Uterus (tissue), 4 donors: ENCODE data around the gene KANSL1. TPM values are rescaled to one million over a fixed set of nuclear protein-coding genes. Genes with fewer than 3 reads are reported as not detected.

Experiments
- DNase-seq, 2 donors: peaks; one replicate each; pipeline ENCODE4 v3.0.0-alpha.2; 2019 to 2020
- H3K27ac ChIP-seq, 2 donors: fragments of 200-600 bp; sonication (generic); 1 replicate in 1 of 2; 2 replicates in 1 of 2; pipeline ENCODE4 v1.5.1; 2016 to 2018
- H3K27me3 ChIP-seq, 2 donors: fragments of 200-600 bp; sonication (generic); one replicate each; pipeline ENCODE4 v1.5.1; 2018 to 2019; ENCODE audit warnings: control low read depth in 1 of 2
- H3K36me3 ChIP-seq, 2 donors: fragments of 200-600 bp; sonication (generic); one replicate each; pipeline ENCODE4 v1.5.1; 2019; ENCODE audit warnings: control low read depth in 1 of 2
- H3K4me1 ChIP-seq, 2 donors: fragments of 200-600 bp; sonication (generic); one replicate each; pipeline ENCODE4 v1.5.1; 2018 to 2019; ENCODE audit warnings: control low read depth in 1 of 2
- H3K4me3 ChIP-seq, 2 donors: fragments of 200-600 bp; sonication (generic); 1 replicate in 1 of 2; 2 replicates in 1 of 2; pipeline ENCODE4 v1.5.1; 2018 to 2019; ENCODE audit warnings: mild to moderate bottlenecking in 1 of 2
- H3K9me3 ChIP-seq, 2 donors: fragments of 200-600 bp; sonication (generic); one replicate each; pipeline ENCODE4 v1.5.1; 2019; ENCODE audit warnings: control low read depth in 1 of 2
- POLR2A ChIP-seq, 2 donors: fragments of 450-650 bp; IDR thresholded peaks; one replicate each; pipeline ENCODE4 v1.6.1; 2016; ENCODE audit warnings: antibody characterized with exemption in 2 of 2, mild to moderate bottlenecking in 1 of 2, moderate library complexity in 1 of 2
- intact Hi-C: fragments of 100-400 bp; cut with DNase I; formaldehyde crosslinking; loops from one replicate; pipeline ENCODE4 v1.15.1; 2023; ENCODE audit warnings: low total_unique reads
- total RNA-seq, 4 donors: library from RNA; depleted of rRNA in 3 of 4; stranded (reverse); fragments of >200 nt in 3 of 4; gene quantifications; one replicate each; pipeline versions ENCODE4 v1.1.0 to v1.2.4, GENCODE V29; 2014 to 2023
- TF ChIP-seq, protein P1 (sequence below), 4 experiments: fragments of 200-600 bp in 2 of 4; fragments of 450-650 bp in 2 of 4; sonication (generic) in 2 of 4; IDR thresholded peaks; one replicate each; pipeline ENCODE4 v1.5.1; 2016 to 2019; ENCODE audit warnings: antibody characterized with exemption in 4 of 4, mild to moderate bottlenecking in 2 of 4, moderate library complexity in 1 of 4
- donor health status: DM: yes; HTN: yes; CAD: no.

The KANSL1 gene
- total RNA-seq, 4 donors from 2014 or later, result 55.8 to 192 (median 146) TPM

DNA sequence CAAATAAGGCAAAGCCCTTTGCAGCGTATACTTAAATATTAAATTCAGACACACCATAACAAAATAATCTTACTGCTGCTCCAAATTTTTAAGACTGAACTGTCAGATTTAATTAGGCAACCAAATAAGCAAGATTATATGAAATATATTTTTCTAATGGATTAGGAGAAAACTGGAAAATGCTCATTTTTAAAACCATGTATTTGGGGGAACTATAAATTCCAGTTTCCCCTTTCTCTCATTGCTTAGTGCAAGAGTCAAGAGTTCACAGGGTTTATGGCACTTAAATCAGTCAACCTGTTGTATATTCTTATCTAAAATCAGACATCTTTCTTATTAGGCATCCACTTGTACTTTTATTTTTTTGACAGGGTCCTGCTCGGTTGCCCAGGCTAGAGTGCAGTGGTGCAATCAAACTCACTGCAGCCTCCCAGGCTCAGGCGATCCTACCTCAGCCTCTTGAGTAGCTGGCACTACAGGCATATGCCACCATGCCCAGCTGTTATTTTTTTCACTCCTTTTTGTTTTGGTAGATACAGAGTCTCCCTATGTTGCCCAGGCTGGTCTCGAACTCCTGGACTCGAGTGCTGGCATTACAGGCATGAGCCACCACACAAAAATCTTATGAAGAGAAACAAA is 2.1 kb upstream of the KANSL1 start:
- Histone ChIP-seq H3K27ac (peak overlapping the region in 1 of 2 donors; percentile 100), H3K9me3 (no peaks in the 10 kb centered on the region), H3K4me3 (no peak overlapping the region), H3K36me3 (no peaks in the 10 kb centered on the region), H3K27me3 (no peaks in the 10 kb centered on the region), H3K4me1 (peaks cover 4 to 7% of the 10 kb centered on the region in 2 donors)
- TF ChIP-seq, protein P1, sequence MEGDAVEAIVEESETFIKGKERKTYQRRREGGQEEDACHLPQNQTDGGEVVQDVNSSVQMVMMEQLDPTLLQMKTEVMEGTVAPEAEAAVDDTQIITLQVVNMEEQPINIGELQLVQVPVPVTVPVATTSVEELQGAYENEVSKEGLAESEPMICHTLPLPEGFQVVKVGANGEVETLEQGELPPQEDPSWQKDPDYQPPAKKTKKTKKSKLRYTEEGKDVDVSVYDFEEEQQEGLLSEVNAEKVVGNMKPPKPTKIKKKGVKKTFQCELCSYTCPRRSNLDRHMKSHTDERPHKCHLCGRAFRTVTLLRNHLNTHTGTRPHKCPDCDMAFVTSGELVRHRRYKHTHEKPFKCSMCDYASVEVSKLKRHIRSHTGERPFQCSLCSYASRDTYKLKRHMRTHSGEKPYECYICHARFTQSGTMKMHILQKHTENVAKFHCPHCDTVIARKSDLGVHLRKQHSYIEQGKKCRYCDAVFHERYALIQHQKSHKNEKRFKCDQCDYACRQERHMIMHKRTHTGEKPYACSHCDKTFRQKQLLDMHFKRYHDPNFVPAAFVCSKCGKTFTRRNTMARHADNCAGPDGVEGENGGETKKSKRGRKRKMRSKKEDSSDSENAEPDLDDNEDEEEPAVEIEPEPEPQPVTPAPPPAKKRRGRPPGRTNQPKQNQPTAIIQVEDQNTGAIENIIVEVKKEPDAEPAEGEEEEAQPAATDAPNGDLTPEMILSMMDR (IDR thresholded peaks at IDR 0.05), result no peak
- no peak for TF ChIP-seq POLR2A (IDR thresholded peaks at IDR 0.05)
- intact Hi-C loops, result no loop called here
- DNase-seq, result no peak

DNA sequence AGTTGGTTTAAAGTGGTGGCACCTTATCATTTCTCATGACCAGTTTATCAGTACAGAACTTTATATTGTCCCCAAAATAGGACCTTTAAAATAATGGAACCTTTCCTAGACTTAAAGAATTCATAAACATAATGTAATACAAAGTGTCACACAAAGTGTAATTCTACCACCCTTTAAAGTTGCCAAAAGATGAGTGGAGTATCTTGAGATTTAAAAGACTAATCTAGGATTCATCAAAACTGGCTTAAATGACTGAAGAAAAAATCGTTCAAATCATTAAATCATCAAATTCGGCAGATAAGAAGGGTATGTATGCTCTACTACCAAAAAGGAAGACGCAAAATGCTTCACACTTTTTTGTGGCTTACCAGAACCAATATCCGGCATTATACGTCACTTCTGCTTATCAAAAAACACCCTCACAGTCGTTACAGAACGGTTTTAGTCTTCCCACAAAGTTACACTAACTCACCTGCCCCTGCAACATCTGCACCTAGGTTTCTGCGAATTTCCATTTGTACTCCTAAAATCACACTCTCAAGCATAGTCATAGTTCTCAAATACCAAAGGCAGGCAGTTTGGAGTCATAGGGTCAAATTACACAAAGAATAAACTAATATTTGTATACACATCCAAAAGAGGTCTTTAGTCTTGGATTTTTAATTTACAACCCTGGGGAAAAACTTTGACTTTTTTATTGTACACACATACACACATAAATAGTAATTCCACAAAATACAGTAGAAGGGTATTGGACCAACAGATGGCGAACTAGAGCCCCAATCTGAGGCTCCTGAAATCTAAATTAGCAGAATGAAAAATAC is 1.4 kb upstream of the KANSL1 start:
- no peak for TF ChIP-seq POLR2A (IDR thresholded peaks at IDR 0.05)
- TF ChIP-seq, protein P1 (IDR thresholded peaks at IDR 0.05), result peak; percentile 12 to 49 (median 32)
- Histone ChIP-seq H3K4me1 (peaks cover 4 to 11% of the 10 kb centered on the region in 2 donors), H3K27me3 (no peaks in the 10 kb centered on the region), H3K27ac (peak overlapping the region; percentile 100), H3K36me3 (no peaks in the 10 kb centered on the region), H3K9me3 (no peaks in the 10 kb centered on the region), H3K4me3 (peak overlapping the region; percentile 91 to 99)
- no peak for DNase-seq
- intact Hi-C loops, result loop anchor here (5.0 kb wide), 1 partner anchor 147 kb away; no protein-coding TSS in a partner anchor

DNA sequence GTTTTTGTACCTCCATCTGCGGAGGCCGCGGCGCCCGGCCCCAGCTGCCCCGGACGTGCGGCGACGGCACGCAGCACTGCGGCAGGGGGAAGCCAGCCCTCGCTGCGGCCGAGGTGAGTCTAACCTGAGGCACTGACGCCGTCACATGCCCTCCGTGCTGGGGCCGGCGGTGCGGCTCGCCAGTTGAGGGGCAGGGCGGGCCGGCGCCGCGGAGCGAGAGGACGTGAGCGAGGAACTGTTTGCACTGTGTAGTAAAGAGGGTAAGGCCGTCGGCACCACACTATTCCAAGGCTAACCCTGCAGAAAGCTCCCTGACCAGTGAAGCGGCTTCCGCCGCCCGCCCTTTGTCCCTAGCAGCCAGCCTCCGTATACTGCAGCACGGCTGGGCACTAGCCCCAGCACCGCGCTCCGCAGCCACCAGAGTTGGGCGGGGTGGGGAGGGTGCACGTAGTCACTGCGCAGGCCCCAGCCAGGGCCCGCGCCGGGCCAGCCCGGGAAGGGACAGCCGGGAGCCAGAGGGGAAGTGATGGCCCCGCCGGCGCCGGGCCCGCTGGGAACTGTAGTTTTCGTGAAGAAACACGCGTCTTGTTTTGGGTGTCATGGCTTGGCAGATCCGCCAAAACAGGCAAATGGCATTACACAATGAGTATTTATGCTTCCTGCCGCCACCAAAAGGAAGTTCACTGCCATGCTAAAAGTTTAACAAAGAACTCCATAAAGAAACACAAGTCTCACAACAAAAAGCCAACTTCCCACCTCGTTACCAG is 580 bp upstream of the KANSL1 start:
- intact Hi-C loops, result loop anchor here (5.0 kb wide), 1 partner anchor 147 kb away; no protein-coding TSS in a partner anchor
- no peaks in the 10 kb centered on the region for H3K27me3 ChIP-seq
- DNase-seq, result peak; percentile 95 to 96
- H3K36me3 ChIP-seq, result no peaks in the 10 kb centered on the region
- no peaks in the 10 kb centered on the region for H3K9me3 ChIP-seq
- H3K4me1 ChIP-seq, result peaks cover 4 to 11% of the 10 kb centered on the region in 2 donors
- peak overlapping the region; percentile 91 to 99 for H3K4me3 ChIP-seq
- peak overlapping the region; percentile 100 for H3K27ac ChIP-seq
- peak; percentile 43 to 64 for TF ChIP-seq POLR2A (IDR thresholded peaks at IDR 0.05)
- TF ChIP-seq, protein P1 (IDR thresholded peaks at IDR 0.05), result peak in 2 of 4 experiments; percentile 1 to 43

DNA sequence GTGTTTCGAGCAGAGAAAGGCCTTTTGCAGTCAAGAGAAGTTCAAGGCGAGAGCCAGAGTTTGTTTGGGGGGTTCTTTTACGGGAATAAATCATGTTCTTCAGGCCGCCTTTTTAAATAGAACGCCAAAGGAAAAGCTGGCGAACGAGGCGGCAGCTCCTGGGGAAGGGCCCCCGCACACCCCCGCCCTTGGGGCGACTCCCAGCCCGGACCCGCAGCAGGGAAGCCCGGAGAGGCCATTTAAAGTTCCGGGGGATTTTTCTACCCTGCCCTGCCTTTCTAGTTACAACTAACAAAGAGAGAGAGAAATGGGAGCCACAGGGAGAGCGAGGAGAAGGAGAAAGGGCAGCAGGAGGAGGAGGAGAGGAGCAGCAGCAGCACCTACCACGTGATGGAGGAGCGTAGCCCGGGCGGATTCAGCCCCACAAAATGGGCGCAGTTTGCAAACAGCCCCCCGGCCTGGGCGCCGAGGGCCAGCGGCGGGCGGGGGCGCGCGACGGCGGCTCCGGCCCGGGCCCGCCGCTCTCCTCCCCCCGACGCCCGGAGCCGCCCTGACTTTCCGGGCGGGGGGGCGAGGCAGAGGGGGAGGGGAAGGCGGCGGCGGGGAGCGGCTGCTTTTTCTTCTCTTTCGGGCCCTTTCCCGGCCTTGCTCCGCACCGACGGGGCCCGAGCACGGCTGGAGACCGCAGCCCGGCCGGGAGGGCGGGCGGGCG is 634 bp downstream of the KANSL1 start:
- Histone ChIP-seq H3K4me3 (peak overlapping the region; percentile 91 to 99), H3K9me3 (no peaks in the 10 kb centered on the region), H3K4me1 (peaks cover 4 to 11% of the 10 kb centered on the region in 2 donors), H3K27me3 (no peaks in the 10 kb centered on the region), H3K27ac (peak overlapping the region; percentile 100), H3K36me3 (no peaks in the 10 kb centered on the region)
- TF ChIP-seq, protein P1 (IDR thresholded peaks at IDR 0.05), result peak in 1 of 4 experiments; percentile 8
- peak in 1 of 2 donors; percentile 1 for TF ChIP-seq POLR2A (IDR thresholded peaks at IDR 0.05)
- intact Hi-C loops, result loop anchor here (5.0 kb wide), 1 partner anchor 145 kb away; no protein-coding TSS in a partner anchor
- DNase-seq, result peak; percentile 68 to 75
